Skin epidermis (tissue), 12 donors: Measurements from ENCODE around the gene ZNF275.

Source experiments
- H3K27ac ChIP-seq, 21 experiments: fragments of 200-600 bp; sonication (generic) in 11 of 21; one replicate each; pipeline ENCODE4 v1.5.0; 2020; ENCODE audit warnings: mild to moderate bottlenecking in 3 of 21, inconsistent platforms in 2 of 21, moderate library complexity in 2 of 21
- H3K4me3 ChIP-seq, 7 experiments: fragments of 200-600 bp; sonication (generic) in 2 of 7; one replicate each; pipeline ENCODE4 v1.5.0; 2020; ENCODE audit warnings: inconsistent platforms in 2 of 7, mild to moderate bottlenecking in 2 of 7, moderate library complexity in 1 of 7

Gene ZNF275

DNA sequence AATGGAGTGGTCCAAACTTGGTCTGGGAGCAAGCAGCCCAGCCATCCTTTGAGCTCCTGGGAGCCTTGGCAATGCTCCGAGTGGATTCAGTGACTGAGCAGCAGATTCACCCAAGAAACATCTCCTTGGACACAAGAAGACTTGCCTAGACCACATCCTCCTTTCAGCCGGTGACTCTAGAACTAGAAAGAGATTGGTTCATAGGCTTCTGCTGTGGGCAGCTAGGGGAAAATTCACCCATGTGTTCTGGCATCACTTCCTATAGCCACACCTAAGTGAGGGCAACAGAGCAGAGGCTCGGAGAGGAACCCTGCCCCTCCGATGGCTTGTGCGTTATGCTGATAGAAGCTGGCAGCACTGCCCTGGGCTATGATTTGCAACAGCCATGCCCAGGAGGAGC is 16.0 kb downstream of the ZNF275 start:
- no peak overlapping the region for H3K27ac ChIP-seq
- H3K4me3 ChIP-seq = no peak overlapping the region

DNA sequence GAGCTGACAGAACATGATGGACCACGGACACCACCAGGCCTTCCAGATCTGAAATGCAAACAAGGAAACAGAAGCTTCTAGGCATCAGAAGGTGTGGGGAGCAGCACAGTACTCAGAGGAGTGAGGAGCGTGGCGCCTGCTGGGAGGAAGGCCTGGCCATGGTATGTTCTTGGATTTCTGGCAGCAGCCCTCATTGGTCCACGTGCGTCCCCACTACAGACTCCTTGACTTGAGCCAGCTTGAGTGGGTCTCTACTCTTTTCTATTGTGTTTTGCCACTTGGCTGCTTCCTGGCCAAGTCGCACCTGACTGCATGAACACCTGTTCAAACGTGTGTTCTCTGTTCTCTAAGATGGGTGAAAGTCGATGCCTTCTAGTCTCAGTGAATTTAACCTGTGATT is 18.0 kb downstream of the ZNF275 start:
- no peak overlapping the region for H3K4me3 ChIP-seq
- no peak overlapping the region for H3K27ac ChIP-seq

DNA sequence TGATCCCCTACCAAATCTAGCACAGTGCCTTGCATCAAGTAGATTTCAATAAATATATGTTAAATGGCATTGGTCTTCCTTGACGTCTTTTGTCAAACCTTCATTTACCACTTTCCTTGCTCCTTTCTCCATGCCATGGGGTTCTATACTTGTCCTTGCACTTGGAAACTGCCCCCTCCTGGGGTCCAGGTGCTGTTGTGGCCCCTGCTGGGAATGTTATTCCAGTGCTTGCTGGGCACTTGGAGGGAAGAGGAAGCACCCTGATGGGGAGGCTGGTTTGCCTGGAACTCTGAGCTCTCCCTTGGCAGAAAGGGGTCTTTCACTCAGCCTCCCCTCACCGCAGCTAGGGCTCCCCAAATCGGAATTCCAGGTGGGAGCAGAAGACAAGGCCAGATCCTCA is 18.9 kb downstream of the ZNF275 start:
- Histone ChIP-seq H3K4me3 (no peak overlapping the region), H3K27ac (no peak overlapping the region)

DNA sequence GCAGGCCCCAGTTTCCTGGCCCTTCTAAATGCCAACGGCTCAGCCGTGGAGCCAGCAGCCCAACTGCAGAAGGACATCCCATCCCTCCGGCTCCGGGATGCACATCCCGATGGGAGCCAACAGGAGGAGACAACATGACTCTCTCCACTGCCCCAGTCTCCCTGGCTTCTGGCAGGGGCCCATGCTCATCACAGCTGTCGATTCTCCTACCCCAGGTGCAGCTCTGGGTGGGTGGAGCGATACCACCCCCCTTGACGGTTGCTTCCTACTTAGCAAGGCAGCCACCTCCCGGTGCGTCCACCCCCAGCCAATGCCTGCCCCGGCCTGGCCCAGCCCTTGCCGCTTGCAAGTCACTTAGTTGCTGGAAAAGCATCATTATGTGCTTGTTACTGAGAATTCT is 19.5 kb downstream of the ZNF275 start:
- no peak overlapping the region for H3K27ac ChIP-seq
- no peak overlapping the region for H3K4me3 ChIP-seq

DNA sequence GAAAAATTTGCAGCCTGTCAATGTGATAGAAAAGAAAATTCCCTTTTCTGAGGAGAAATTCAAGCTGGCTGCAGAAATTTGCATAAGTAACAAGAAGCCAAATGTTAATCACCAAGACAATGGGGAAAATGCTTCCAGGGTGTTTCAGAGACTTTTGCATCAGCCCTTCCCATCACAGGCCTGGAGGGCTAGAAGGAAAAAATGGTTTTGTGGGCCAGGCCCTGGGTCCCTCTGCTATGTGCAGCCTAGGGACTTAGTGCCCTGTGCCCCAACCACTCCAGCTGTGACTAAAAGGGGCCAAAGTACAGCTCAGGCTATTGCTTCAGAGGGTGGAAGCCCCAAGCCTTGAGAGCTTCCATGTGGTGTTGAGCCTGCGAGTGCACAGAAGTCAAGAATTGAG is 23.9 kb downstream of the ZNF275 start:
- Histone ChIP-seq H3K27ac (no peak overlapping the region), H3K4me3 (no peak overlapping the region)

DNA sequence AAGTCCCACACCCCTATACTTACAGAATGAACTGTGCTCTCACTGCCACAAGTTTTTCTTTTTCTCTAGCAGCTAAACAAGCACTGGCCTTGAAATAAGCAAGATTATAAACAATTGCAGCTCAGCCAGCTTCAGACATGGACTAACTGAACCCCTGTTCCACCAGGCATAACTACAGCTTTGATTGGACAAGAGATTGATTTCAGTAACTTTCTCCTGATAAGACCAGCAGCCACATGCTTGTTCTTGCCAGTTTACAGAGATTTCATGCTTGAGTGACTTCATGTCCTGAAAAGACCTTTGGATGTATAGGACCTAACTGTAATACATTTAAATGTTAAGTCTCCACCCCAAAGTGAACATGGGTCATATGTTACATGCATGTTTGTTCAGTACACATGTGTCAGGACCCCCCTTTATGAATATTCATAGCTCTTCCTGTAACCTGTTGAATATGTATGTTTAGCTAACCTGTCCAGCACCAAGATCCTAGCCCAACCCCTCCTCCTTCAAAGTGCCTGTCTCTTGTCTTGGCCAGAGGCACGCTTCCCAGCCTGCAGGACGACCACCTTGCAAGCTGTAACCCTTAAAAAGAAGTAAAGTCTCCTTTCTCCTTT is 27.9 kb downstream of the ZNF275 start:
- no peak overlapping the region for H3K4me3 ChIP-seq
- no peak overlapping the region for H3K27ac ChIP-seq

DNA sequence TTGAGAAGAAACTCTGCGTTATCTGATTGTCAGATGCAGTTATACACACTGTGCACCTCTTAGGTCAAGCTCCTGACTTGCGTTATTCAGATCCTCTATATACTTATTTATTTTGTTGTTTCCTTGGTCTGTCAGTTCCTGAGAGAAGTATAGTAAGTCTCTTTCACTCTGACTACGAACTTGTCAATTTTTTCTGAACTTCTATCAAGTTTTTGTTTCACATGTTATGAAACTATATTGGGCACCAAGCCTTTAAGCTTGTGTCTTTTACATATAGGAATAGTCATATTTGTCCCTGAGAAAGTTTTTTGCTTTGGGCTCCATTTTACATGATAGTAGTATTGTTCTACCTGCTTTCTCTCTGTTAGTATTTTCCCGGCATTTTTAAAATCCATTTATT is 31.7 kb downstream of the ZNF275 start:
- Histone ChIP-seq H3K27ac (no peak overlapping the region), H3K4me3 (no peak overlapping the region)

DNA sequence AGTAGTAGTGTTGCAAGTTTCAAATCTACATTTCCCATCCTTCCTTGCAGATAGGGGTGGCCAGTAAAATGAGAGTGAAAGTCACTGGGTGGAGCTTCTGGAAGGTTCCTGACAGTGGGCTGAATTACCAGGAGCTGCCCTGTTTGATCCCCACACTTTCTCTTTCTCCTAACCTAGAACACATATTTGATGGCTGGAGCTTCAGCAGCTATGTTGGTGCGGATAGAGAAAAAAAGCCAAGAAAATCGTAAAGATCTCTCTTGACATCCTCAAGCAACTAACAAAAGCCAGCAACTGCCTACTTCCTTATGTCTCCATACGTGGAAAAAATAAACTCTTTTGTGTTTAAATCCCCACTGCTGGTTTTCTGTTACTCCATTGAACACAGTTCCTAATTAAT is 32.2 kb downstream of the ZNF275 start:
- Histone ChIP-seq H3K4me3 (no peak overlapping the region), H3K27ac (no peak overlapping the region)

DNA sequence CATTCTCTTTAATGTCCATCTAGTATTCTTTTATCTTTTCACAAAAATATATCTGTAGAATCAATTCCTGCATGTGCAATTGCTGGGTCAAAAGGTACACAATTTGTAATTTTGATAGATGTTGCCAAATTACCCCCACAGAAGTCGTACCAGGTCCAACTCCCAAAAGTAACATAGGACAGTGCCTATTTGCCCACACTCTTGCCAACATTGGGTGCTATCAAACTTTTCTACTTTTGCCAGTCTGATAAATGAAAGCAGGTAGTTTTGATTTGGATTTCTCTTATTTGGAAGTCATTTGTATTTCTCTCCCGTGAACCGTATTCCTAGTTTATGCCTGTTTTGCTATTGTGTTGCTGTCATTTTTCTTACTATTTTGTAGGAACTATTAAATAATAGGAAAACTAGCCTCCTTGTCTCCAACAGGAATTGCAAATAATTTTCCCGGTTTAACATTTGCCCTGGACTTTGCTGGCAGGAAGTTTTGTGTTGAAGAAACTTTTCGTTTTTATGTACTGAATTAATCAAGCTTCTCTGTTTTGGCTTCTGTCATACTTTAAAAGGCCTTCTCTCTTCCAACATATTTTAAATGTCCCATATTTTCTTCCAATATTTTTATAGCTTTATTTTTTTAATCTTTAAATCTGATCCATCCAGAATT is 33.1 kb downstream of the ZNF275 start:
- H3K4me3 ChIP-seq = no peak overlapping the region
- H3K27ac ChIP-seq = no peak overlapping the region

DNA sequence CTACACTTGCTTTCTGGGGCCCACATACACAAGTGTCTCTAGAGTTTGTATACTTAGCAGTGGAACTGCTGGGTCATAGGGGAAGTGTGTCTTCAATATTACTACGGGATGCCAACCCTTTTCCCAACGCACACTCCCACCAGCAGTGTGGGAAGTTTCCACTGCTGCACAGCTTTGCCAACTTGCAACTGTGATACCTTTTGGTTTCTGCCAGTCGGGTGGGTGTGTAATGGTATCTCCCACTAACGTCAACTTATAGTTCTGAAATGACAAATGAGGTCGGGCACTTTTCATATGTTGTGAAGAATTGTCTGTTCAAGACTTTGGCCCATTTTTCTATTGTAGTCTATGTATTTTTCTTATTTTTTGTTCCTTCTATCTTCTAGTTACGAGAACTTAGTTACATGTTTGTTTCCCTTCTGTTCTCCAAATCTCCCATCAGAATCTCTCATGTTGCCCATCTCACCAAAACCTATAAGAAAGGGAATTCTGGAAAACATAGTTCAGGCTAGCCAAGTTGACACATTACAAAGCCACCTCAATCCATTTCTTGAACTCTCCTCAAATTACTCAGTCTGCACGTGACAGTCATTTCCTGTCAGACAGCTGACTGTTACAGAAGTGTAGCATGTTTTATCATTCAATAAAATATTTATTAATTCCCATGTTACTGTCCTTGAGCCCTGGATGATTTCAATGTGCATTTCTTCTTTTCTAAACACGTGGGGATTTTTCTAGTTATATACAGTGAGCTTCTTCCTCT is 36.5 kb downstream of the ZNF275 start:
- H3K4me3 ChIP-seq = no peak overlapping the region
- no peak overlapping the region for H3K27ac ChIP-seq

DNA sequence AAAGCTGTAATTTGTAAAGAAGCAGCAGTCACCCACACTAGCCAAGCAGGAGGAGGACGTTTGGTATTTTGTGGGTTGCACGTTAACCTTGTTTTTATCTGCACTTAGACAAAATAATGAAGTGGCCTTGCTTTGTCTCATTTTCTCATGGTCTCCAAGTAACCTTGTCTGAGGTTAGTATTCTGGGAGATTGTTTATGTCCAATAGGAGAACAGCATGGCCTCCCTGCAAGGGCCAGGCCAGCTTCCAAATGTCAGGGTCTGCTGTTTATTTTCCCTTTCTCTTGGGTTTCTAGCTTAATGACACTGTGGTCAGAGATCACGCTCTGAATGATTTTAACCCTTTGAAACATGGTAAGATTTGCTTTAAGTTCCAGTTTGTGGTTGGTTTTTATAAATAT is 37.3 kb downstream of the ZNF275 start:
- Histone ChIP-seq H3K27ac (no peak overlapping the region), H3K4me3 (no peak overlapping the region)

DNA sequence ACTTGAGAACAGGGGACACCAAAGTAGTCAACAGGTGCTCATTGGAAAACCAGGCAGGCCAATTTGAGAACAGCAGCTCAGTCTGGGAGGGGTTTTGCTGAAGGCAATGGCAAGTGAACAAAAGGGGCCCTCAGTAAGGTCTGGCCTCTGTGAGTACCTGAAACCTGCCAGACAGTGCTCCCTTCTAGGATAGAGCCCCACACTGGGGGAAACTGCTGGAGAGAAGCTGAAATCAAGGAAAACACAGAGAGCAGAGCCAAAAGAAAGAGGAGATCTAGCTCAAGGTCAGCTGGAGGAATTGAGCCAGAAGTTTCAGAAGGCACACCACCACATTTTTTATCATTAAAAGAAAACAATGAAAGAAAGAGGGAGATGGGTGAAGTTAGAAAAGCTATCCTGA is 39.0 kb downstream of the ZNF275 start:
- Histone ChIP-seq H3K27ac (no peak overlapping the region), H3K4me3 (no peak overlapping the region)

DNA sequence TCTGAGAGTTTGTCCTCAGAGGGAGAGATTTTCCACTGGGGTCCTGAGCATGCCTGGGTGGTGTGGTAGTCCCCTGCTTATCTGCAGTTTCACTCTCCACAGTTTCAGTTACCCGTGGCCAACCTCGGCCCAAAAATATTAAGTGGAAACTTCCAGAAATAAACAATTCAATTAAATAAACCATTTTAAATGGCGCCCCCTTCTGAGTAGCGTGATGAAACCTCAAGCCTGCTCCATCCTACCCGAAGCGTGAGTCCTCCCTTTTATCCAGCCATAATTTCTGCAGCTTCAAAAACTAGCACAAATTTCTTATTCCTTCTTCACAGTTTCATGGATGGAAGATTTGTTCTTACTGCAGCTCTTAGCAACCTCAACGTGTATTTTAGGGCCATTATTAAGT is 40.5 kb downstream of the ZNF275 start:
- Histone ChIP-seq H3K27ac (no peak overlapping the region), H3K4me3 (no peak overlapping the region)

DNA sequence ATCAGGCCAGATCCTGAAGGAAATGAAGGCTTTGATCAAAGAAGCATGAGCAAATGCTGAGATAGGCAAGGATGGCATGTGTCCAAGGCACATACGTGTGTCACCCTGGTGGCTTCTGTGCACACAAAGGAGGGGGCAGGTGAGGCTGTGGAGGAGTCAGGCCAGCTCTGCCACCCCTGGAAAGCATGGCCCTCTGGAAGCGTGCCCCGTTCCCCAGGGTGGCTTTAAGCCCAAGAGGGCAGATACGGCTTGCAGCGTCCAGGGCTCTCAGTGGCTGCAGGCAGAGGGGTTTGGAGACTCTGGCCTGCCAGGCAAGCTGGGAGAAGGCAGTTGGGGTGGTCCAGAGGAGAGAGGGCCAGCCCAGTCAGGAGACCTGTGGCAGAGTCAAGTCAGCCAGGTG is 41.6 kb downstream of the ZNF275 start:
- Histone ChIP-seq H3K4me3 (no peak overlapping the region), H3K27ac (no peak overlapping the region)

DNA sequence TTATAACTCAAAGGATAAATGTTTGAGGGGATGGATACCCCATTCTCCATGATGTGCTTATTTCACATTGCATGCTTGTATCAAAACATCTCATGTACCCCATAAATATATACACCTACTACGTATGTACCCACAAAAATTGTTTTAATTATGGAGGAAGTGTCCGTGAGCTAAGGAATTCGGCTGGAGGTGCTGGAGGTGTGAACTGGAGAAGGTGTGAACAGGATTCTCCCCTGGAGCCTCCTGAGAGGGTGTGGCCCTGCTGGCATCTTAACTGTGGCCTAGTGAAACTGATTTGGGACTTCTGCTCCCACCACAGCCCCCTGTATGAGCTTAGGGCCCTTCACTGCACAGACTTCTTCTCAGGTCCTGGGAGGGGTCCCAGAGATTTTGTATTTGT is 43.8 kb downstream of the ZNF275 start:
- Histone ChIP-seq H3K4me3 (no peak overlapping the region), H3K27ac (no peak overlapping the region)

DNA sequence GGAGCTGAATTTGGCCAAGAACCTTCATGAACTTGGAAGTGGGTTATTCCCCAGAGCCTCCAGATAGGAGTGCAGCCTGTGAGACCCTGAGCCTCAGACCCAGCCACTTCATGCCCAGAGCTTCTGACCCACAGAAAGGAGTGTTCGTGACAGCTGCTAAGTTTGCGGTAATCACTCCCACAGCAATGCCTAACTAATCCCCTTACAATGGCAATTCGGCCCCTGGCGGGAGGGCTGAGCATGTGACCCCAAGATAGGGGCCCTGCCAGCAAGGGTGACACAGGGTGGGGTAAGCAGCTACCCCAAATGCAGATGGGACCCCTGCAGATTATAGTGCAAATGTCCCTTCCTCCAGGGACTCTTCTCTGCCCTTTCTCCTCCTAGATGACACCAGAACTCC is 44.7 kb downstream of the ZNF275 start:
- Histone ChIP-seq H3K27ac (no peak overlapping the region), H3K4me3 (no peak overlapping the region)

DNA sequence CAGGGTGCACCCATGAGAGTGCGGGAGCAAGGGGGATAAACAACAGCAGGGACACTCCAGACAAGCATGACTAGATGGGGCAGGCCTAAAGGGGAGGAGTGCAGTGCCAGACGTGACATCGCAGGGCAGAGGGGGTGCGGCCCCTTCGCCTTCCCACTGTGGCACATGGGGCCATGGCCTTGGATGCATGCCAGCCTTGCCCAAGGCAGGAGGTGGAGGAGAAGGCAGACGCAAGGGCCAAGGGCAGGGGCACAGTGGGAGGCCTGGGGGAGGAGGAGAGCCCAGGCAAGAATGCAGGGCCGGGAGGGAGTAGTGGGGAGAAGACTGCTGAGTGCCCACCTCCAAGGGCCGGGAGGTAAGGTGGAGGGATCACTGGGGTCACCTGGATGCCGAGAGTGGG is 45.6 kb downstream of the ZNF275 start:
- Histone ChIP-seq H3K27ac (no peak overlapping the region), H3K4me3 (no peak overlapping the region)

DNA sequence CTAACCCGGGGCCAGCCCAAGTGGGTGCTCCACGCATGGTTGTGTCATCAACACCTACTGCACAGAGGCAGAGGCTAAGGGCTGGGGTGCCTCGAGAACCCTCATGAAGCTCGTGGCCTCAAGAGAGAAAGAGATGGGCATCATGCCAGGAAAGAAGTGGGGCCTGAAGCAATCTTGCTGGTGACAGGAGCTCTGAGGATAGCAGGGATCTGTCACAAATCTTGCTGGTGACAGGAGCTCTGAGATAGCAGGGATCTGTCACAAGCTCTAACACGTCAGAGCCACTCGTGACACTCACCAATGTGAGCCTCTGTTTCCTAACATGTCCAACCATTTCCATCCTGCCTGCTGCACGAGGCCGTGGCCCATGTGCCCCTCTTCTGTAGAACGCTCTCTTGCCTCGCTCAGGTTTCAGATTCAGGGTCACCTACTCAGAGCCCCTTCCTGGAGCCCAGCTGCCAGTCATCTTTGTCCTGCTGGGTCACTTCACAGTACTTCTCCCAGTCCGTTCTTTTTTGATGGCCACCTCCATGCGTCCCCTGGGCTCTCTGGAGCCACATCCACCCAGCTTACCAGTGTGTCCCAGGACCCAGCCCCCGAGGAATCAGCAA is 46.1 kb downstream of the ZNF275 start:
- no peak overlapping the region for H3K4me3 ChIP-seq
- peak overlapping the region in 1 of 21 experiments; percentile 65 for H3K27ac ChIP-seq

DNA sequence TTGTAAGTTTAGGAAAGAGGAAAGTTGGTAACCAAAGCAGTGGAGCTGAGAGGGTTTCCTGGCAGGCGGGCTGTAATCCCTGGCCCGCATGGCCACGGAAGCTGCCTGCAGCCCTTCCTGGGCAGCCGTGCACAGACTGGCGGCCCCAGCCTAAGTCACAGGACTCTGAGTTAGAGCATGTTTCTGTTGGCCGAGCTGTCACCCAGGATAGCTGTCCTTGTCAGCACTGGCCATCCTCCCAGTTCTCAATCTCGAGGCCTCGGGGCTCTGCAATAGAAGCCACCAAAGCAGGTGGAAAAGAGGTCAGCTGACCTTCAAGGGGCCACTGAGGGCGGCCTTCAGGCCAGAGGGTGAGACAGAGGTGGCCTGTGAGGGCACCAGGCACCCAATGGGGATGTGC is 46.7 kb downstream of the ZNF275 start:
- peak overlapping the region in 2 of 21 experiments; percentile 32 to 65 for H3K27ac ChIP-seq

DNA sequence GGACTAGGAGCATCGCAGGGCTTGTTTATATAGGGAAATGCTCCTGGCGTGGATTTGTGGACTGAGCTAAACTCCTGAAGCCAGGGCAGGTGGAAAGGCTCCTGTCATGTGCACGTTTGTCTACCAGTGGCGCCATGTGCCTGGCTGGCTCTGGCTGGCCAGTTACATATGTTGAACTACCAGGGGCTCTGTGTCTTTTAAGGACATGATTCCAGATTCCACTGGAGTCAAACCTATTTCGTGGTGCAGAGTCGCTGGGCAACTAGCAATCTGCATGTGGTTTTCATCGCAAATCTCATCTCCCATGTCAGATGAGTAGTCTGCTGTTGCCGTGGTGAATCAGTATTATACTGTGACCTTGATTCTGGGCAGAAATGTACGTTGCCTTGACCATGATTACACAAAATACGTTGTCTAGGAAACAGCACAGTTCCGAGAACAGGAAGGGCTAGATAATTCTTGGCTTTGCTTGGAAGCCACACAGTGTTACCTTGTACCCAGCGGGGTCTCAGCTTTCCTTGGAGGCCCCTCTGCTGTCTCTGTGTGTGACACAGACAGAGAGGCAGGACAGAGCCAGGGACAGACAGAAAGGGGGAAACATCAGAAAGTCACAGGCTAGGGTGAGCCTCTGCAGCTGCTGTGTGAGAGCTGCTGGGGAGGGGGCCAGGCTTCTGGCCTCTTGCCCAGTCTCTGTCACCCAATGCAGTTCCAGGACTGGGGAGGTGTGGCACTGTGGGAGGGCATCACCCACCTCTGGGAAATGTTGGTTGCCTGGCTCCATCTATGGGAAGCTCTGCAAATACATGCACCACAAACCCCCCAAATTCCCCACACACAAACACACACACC is 48.0 kb downstream of the ZNF275 start:
- H3K27ac ChIP-seq = peak overlapping the region in 5 of 21 experiments; percentile 16 to 65 (median 32)
- H3K4me3 ChIP-seq = no peak overlapping the region

More for the DNA sequence above, 46.7 kb downstream of the ZNF275 start:
- no peak overlapping the region for H3K4me3 ChIP-seq
